Measurements from ENCODE around the gene FSD1. TPM values are rescaled to one million over a fixed set of nuclear protein-coding genes. Genes with fewer than 3 reads are reported as not detected.

The FSD1 gene
- total and polyA plus RNA-seq, 9 of the 15 experiments (the other 6 are each of a cell fraction or from before 2014, with no cell fraction given), result 0.11 to 1.9 (median 0.94) TPM; not detected in 1

DNA sequence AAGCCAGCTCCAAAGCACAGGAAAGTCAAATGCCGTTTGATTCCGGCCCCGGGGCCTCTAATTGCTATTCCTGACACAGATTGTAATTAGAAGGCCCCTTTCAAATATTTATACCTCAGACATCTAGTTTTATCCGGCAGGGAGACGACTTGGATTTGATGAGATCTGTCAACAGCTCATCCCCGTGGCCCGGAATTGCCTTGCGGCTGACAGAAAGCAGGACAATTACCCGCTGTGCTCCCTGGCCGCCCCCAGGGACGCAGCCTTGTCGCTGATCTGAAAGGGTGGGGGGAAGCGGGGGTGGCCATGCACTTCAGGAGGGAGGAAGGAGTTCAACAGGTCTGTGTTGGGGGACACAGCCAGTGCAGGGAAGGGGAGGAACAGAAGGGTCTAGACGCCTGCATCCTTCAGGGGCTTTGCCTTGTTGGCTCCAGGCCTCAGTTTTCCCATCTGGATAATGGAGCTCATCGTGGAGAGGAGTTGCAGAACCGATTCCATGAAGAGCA, 27.2 kb upstream of the FSD1 start (continued):
- TF ChIP-seq, protein P1, sequence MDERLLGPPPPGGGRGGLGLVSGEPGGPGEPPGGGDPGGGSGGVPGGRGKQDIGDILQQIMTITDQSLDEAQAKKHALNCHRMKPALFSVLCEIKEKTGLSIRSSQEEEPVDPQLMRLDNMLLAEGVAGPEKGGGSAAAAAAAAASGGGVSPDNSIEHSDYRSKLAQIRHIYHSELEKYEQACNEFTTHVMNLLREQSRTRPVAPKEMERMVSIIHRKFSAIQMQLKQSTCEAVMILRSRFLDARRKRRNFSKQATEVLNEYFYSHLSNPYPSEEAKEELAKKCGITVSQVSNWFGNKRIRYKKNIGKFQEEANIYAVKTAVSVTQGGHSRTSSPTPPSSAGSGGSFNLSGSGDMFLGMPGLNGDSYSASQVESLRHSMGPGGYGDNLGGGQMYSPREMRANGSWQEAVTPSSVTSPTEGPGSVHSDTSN (CRISPR knock-in tag; IDR thresholded peaks at IDR 0.05; ENCODE audit: low read depth), result no peak
- TF ChIP-seq, protein P1 (tag; conservative IDR thresholded peaks at IDR 0.05; ENCODE audit: low read depth), result 0 out of 2 replicates have a peak, but pooled peaks have one; percentile 23
- TF ChIP-seq RBM25 (IDR thresholded peaks at IDR 0.05; ENCODE audit: low read depth, low read length, severe bottlenecking), result peak; percentile 74
- no peak for TF ChIP-seq TAL1 (IDR thresholded peaks at IDR 0.05)
- TF ChIP-seq HDAC2 (IDR thresholded peaks at IDR 0.05), result 0 out of 2 replicates have a peak, but pooled peaks have one; percentile 27
- TF ChIP-seq, protein P2, sequence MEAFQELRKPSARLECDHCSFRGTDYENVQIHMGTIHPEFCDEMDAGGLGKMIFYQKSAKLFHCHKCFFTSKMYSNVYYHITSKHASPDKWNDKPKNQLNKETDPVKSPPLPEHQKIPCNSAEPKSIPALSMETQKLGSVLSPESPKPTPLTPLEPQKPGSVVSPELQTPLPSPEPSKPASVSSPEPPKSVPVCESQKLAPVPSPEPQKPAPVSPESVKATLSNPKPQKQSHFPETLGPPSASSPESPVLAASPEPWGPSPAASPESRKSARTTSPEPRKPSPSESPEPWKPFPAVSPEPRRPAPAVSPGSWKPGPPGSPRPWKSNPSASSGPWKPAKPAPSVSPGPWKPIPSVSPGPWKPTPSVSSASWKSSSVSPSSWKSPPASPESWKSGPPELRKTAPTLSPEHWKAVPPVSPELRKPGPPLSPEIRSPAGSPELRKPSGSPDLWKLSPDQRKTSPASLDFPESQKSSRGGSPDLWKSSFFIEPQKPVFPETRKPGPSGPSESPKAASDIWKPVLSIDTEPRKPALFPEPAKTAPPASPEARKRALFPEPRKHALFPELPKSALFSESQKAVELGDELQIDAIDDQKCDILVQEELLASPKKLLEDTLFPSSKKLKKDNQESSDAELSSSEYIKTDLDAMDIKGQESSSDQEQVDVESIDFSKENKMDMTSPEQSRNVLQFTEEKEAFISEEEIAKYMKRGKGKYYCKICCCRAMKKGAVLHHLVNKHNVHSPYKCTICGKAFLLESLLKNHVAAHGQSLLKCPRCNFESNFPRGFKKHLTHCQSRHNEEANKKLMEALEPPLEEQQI (IDR thresholded peaks at IDR 0.05), result no peak
- TF ChIP-seq, protein P3, sequence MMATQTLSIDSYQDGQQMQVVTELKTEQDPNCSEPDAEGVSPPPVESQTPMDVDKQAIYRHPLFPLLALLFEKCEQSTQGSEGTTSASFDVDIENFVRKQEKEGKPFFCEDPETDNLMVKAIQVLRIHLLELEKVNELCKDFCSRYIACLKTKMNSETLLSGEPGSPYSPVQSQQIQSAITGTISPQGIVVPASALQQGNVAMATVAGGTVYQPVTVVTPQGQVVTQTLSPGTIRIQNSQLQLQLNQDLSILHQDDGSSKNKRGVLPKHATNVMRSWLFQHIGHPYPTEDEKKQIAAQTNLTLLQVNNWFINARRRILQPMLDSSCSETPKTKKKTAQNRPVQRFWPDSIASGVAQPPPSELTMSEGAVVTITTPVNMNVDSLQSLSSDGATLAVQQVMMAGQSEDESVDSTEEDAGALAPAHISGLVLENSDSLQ (IDR thresholded peaks at IDR 0.05), result peak; percentile 6; the same call in 1 of the 2 replicates
- no peak for TF ChIP-seq LEF1 (IDR thresholded peaks at IDR 0.05)
- TF ChIP-seq ADNP (tag; IDR thresholded peaks at IDR 0.05), result peak; percentile 77
- peak; percentile 75 for TF ChIP-seq MEIS2 (IDR thresholded peaks at IDR 0.05; ENCODE audit: partially characterized antibody)
- TF ChIP-seq, protein P4, sequence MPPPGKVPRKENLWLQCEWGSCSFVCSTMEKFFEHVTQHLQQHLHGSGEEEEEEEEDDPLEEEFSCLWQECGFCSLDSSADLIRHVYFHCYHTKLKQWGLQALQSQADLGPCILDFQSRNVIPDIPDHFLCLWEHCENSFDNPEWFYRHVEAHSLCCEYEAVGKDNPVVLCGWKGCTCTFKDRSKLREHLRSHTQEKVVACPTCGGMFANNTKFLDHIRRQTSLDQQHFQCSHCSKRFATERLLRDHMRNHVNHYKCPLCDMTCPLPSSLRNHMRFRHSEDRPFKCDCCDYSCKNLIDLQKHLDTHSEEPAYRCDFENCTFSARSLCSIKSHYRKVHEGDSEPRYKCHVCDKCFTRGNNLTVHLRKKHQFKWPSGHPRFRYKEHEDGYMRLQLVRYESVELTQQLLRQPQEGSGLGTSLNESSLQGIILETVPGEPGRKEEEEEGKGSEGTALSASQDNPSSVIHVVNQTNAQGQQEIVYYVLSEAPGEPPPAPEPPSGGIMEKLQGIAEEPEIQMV (tag; conservative IDR thresholded peaks at IDR 0.05; ENCODE audit: low read depth), result no peak
- TF ChIP-seq EGR1 (conservative IDR thresholded peaks at IDR 0.05), result peak; percentile 58
- peak; percentile 42 for TF ChIP-seq PHF20 (IDR thresholded peaks at IDR 0.05; ENCODE audit: partially characterized antibody)
- no peak for TF ChIP-seq RFX5 (IDR thresholded peaks at IDR 0.05; ENCODE audit: low read depth, low read length)
- 0 out of 4 replicates have a peak, but pooled peaks of 1 of the 2 experiments have one; percentile 32 for TF ChIP-seq HDAC1 (IDR thresholded peaks at IDR 0.05)
- TF ChIP-seq ZBTB7A (IDR thresholded peaks at IDR 0.05; ENCODE audit: borderline replicate concordance, control insufficient read depth, low read depth, low read length), result no peak
- TF ChIP-seq FOXA1 (IDR thresholded peaks at IDR 0.05; ENCODE audit: borderline replicate concordance), result no peak
- no peak for TF ChIP-seq RUNX1 (IDR thresholded peaks at IDR 0.05; ENCODE audit: low read depth)
- TF ChIP-seq PHF21A (IDR thresholded peaks at IDR 0.05; ENCODE audit: borderline replicate concordance, low read depth), result no peak
- TF ChIP-seq PRMT5 (CRISPR knock-in tag; IDR thresholded peaks at IDR 0.05), result no peak
- peak; percentile 84; the same call in 1 of the 2 replicates for TF ChIP-seq CBX1 (IDR thresholded peaks at IDR 0.05; ENCODE audit: low read depth)
- TF ChIP-seq KDM1A (IDR thresholded peaks at IDR 0.05), result peak; percentile 72 to 88
